Muscle of leg (tissue), 11 donors: ENCODE results near the gene NCAM2. TPM values are rescaled to one million over a fixed set of nuclear protein-coding genes. Genes with fewer than 3 reads are reported as not detected.

ENCODE experiments used
- DNase-seq: peaks from one replicate; pipeline ENCODE4 v3.0.0; 2013
- H3K27ac ChIP-seq: one replicate; pipeline ENCODE4 v1.5.1; 2013; ENCODE audit warnings: mild to moderate bottlenecking, low read length, control low read depth
- H3K27me3 ChIP-seq: one replicate; pipeline ENCODE4 v1.6.1; 2013; ENCODE audit warnings: low read length; ENCODE audit not compliant: control insufficient read depth, insufficient read depth
- H3K36me3 ChIP-seq: one replicate; pipeline ENCODE4 v1.6.1; 2013; ENCODE audit warnings: low read length; ENCODE audit not compliant: control insufficient read depth, insufficient read depth
- H3K4me1 ChIP-seq: one replicate; pipeline ENCODE4 v1.6.1; 2013; ENCODE audit warnings: low read length; ENCODE audit not compliant: control insufficient read depth, insufficient read depth
- H3K4me3 ChIP-seq: one replicate; pipeline ENCODE4 v1.5.1; 2013; ENCODE audit warnings: low read length, control low read depth
- H3K9me3 ChIP-seq: replicated peaks from 2 replicates; pipeline ENCODE4 v1.6.1; 2013; ENCODE audit warnings: low read depth, low read length; ENCODE audit not compliant: control insufficient read depth
- WGBS: methylation state at CpG from one replicate; pipeline ENCODE4 v1.1.5; 2013; ENCODE audit warnings: missing lambda C conversion rate; ENCODE audit not compliant: insufficient coverage; 5-methylcytosine and 5-hydroxymethylcytosine counted together
- polyA plus RNA-seq, 8 donors: library from polyadenylated mRNA; unstranded; fragments of 120-200 nt; gene quantifications; one replicate each; pipeline versions ENCODE4 v1.2.1 to v1.2.3, GENCODE V29; 2013; ENCODE audit warnings: inconsistent platforms in 1 of 8, low replicate concordance in 1 of 8; ENCODE audit not compliant: insufficient read length in 8 of 8, insufficient read depth in 1 of 8
- total RNA-seq: library from RNA; stranded (reverse); fragments of 120-200 nt; gene quantifications from one replicate; pipeline ENCODE4 v1.2.4, GENCODE V29; 2013

NCAM2 gene
- total and polyA plus RNA-seq, 9 donors: 3.5 to 9.3 (median 4.7) TPM

- Histone ChIP-seq H3K27ac (no peak overlapping the region), H3K9me3 (peaks cover 26% of the 10 kb centered on the region), H3K4me3 (no peak overlapping the region), H3K27me3 (no peaks in the 10 kb centered on the region), H3K36me3 (no peaks in the 10 kb centered on the region), H3K4me1 (no peaks in the 10 kb centered on the region)
- no peak for DNase-seq
- no CpG with 5 or more reads among the region's 1 CpG for WGBS
Observed at GRCh38 chr21:21345296-21345695, 347.1 kb downstream of the NCAM2 start.

- H3K9me3 ChIP-seq: peaks cover 26% of the 10 kb centered on the region
- H3K27me3 ChIP-seq: no peaks in the 10 kb centered on the region
- no peak overlapping the region for H3K27ac ChIP-seq
- H3K4me3 ChIP-seq: no peak overlapping the region
- H3K4me1 ChIP-seq: no peaks in the 10 kb centered on the region
- DNase-seq: no peak
- no peaks in the 10 kb centered on the region for H3K36me3 ChIP-seq
Observed at GRCh38 chr21:21345872-21346271, 347.7 kb downstream of the NCAM2 start.

- no peaks in the 10 kb centered on the region for H3K27me3 ChIP-seq
- H3K4me3 ChIP-seq: no peak overlapping the region
- H3K9me3 ChIP-seq: no peaks in the 10 kb centered on the region
- H3K27ac ChIP-seq: no peak overlapping the region
- no peaks in the 10 kb centered on the region for H3K4me1 ChIP-seq
- H3K36me3 ChIP-seq: no peaks in the 10 kb centered on the region
- DNase-seq: no peak
Observed at GRCh38 chr21:21366277-21366676, 368.1 kb downstream of the NCAM2 start.

- no peaks in the 10 kb centered on the region for H3K27me3 ChIP-seq
- no peak for DNase-seq
- no peak overlapping the region for H3K27ac ChIP-seq
- H3K4me1 ChIP-seq: no peaks in the 10 kb centered on the region
- H3K9me3 ChIP-seq: no peaks in the 10 kb centered on the region
- H3K36me3 ChIP-seq: no peaks in the 10 kb centered on the region
- no peak overlapping the region for H3K4me3 ChIP-seq
Observed at GRCh38 chr21:21367583-21367982, 369.4 kb downstream of the NCAM2 start.

- H3K9me3 ChIP-seq: no peaks in the 10 kb centered on the region
- H3K4me1 ChIP-seq: no peaks in the 10 kb centered on the region
- H3K36me3 ChIP-seq: no peaks in the 10 kb centered on the region
- H3K27me3 ChIP-seq: no peaks in the 10 kb centered on the region
- no CpG with 5 or more reads among the region's 1 CpG for WGBS
- no peak overlapping the region for H3K27ac ChIP-seq
- peak; percentile 35 for DNase-seq
- H3K4me3 ChIP-seq: no peak overlapping the region
Observed at GRCh38 chr21:21373969-21374368, 375.8 kb downstream of the NCAM2 start.

GRCh38 chr21:21383126-21383525 lies 384.9 kb downstream of the NCAM2 start:
- H3K4me1 ChIP-seq: no peaks in the 10 kb centered on the region
- H3K27ac ChIP-seq: no peak overlapping the region
- DNase-seq: peak; percentile 28

GRCh38 chr21:21384977-21385376 lies 386.8 kb downstream of the NCAM2 start:
- no peak for DNase-seq

More at GRCh38 chr21:21383126-21383525, 384.9 kb downstream of the NCAM2 start:
- Histone ChIP-seq H3K4me3 (no peak overlapping the region), H3K36me3 (no peaks in the 10 kb centered on the region), H3K27me3 (no peaks in the 10 kb centered on the region), H3K9me3 (no peaks in the 10 kb centered on the region)
- WGBS: 83% methylated on average over 1 of the region's 3 CpGs

GRCh38 chr21:21385404-21385803 lies 387.2 kb downstream of the NCAM2 start:
- H3K27me3 ChIP-seq: no peaks in the 10 kb centered on the region
- no peaks in the 10 kb centered on the region for H3K9me3 ChIP-seq
- H3K27ac ChIP-seq: no peak overlapping the region
- DNase-seq: no peak
- no peak overlapping the region for H3K4me3 ChIP-seq
- no peaks in the 10 kb centered on the region for H3K4me1 ChIP-seq
- no peaks in the 10 kb centered on the region for H3K36me3 ChIP-seq
- WGBS: no CpG with 5 or more reads among the region's 3 CpGs

More at GRCh38 chr21:21384977-21385376, 386.8 kb downstream of the NCAM2 start:
- Histone ChIP-seq H3K4me3 (no peak overlapping the region), H3K27ac (no peak overlapping the region), H3K27me3 (no peaks in the 10 kb centered on the region), H3K4me1 (no peaks in the 10 kb centered on the region), H3K9me3 (no peaks in the 10 kb centered on the region), H3K36me3 (no peaks in the 10 kb centered on the region)
- no CpG with 5 or more reads among the region's 3 CpGs for WGBS

- H3K4me1 ChIP-seq: no peaks in the 10 kb centered on the region
- no peak overlapping the region for H3K4me3 ChIP-seq
- H3K27me3 ChIP-seq: no peaks in the 10 kb centered on the region
- H3K27ac ChIP-seq: no peak overlapping the region
- no peaks in the 10 kb centered on the region for H3K9me3 ChIP-seq
- no peaks in the 10 kb centered on the region for H3K36me3 ChIP-seq
- no CpG with 5 or more reads among the region's 3 CpGs for WGBS
- DNase-seq: no peak
Observed at GRCh38 chr21:21387916-21388315, 389.7 kb downstream of the NCAM2 start.

- Histone ChIP-seq H3K9me3 (peaks cover 19% of the 10 kb centered on the region), H3K4me1 (no peaks in the 10 kb centered on the region), H3K27ac (no peak overlapping the region), H3K36me3 (no peaks in the 10 kb centered on the region), H3K27me3 (no peaks in the 10 kb centered on the region), H3K4me3 (no peak overlapping the region)
- no peak for DNase-seq
Observed at GRCh38 chr21:21394064-21394463, 395.9 kb downstream of the NCAM2 start.

GRCh38 chr21:21396424-21396823 lies 398.2 kb downstream of the NCAM2 start:
- no peak for DNase-seq
- 92% methylated on average over 4 of the region's 4 CpGs for WGBS
- no peaks in the 10 kb centered on the region for H3K36me3 ChIP-seq
- H3K4me1 ChIP-seq: no peaks in the 10 kb centered on the region
- no peak overlapping the region for H3K27ac ChIP-seq
- H3K4me3 ChIP-seq: no peak overlapping the region
- H3K9me3 ChIP-seq: peaks cover 19% of the 10 kb centered on the region
- no peaks in the 10 kb centered on the region for H3K27me3 ChIP-seq
